Endodermal cell (in vitro differentiated cells): ENCODE results near the gene POLRMT. TPM values are rescaled to one million over a fixed set of nuclear protein-coding genes. Genes with fewer than 3 reads are reported as not detected.

Experiments used
- DNase-seq: peaks from one replicate; pipeline ENCODE4 v3.0.0-alpha.2; 2017
- H3K27ac ChIP-seq: 2 replicates; pipeline ENCODE4 v1.5.1; 2013; ENCODE audit warnings: mild to moderate bottlenecking, low read depth, low read length, moderate library complexity
- H3K27me3 ChIP-seq: 2 replicates; pipeline ENCODE4 v1.6.1; 2013; ENCODE audit warnings: mild to moderate bottlenecking, low read length, moderate library complexity; ENCODE audit not compliant: insufficient read depth, control insufficient read depth, poor library complexity, severe bottlenecking
- H3K36me3 ChIP-seq: 2 replicates; pipeline ENCODE4 v1.7.0; 2013; ENCODE audit warnings: mild to moderate bottlenecking, low read length, moderate library complexity; ENCODE audit not compliant: control insufficient read depth, insufficient read depth
- H3K4me1 ChIP-seq: one replicate; pipeline ENCODE4 v1.7.0; 2013; ENCODE audit warnings: low read length; ENCODE audit not compliant: control insufficient read depth, insufficient read depth
- H3K4me3 ChIP-seq: 2 replicates; pipeline ENCODE4 v1.5.1; 2013; ENCODE audit warnings: mild to moderate bottlenecking, low read length, moderate library complexity
- H3K9ac ChIP-seq: 2 replicates; pipeline ENCODE4 v1.6.1; 2013; ENCODE audit warnings: mild to moderate bottlenecking, low read length, moderate library complexity; ENCODE audit not compliant: poor library complexity, severe bottlenecking; ENCODE audit errors: extremely low read depth
- H3K9me3 ChIP-seq: 2 replicates; pipeline ENCODE4 v1.6.1; 2013; ENCODE audit warnings: mild to moderate bottlenecking, low read length, moderate library complexity; ENCODE audit not compliant: control insufficient read depth
- H3K27ac Mint-ChIP-seq: 2 replicates; pipeline ENCODE4 v1.8.0; 2020; ENCODE audit warnings: mixed read lengths
- H3K27me3 Mint-ChIP-seq: 2 replicates; pipeline ENCODE4 v1.8.0; 2021; ENCODE audit warnings: mild to moderate bottlenecking, mixed read lengths; ENCODE audit not compliant: insufficient read depth
- H3K36me3 Mint-ChIP-seq: 2 replicates; pipeline ENCODE4 v1.8.0; 2020; ENCODE audit warnings: low read depth, mixed read lengths
- H3K4me1 Mint-ChIP-seq: 2 replicates; pipeline ENCODE4 v1.8.0; 2020; ENCODE audit warnings: mixed read lengths
- H3K4me3 Mint-ChIP-seq: 2 replicates; pipeline ENCODE4 v1.8.0; 2020; ENCODE audit warnings: mild to moderate bottlenecking, moderate library complexity, mixed read lengths
- H3K9me3 Mint-ChIP-seq: 2 replicates; pipeline ENCODE4 v1.8.0; 2020; ENCODE audit warnings: mild to moderate bottlenecking, mixed read lengths
- CTCF ChIP-seq: fragments of 200-600 bp; sonication (generic); conservative IDR thresholded peaks from 2 replicates; pipeline ENCODE4 v1.5.0; 2021; ENCODE audit warnings: antibody characterized with exemption, mild to moderate bottlenecking
- WGBS, 2 experiments: methylation state at CpG; one replicate each; pipeline versions ENCODE4 v1.1.5 to v1.1.7; 2013; ENCODE audit warnings: missing lambda C conversion rate in 2 of 2, mixed read lengths in 1 of 2; ENCODE audit not compliant: insufficient coverage in 1 of 2, insufficient read length in 1 of 2; 5-methylcytosine and 5-hydroxymethylcytosine counted together
- total RNA-seq, 2 donors: library from RNA; stranded (reverse); fragmentation: NEBNext Ultra II Directional in 1 of 2; extraction: Animal tissue kit (Norgen Biotek cat#: 25700) in 1 of 2; gene quantifications; 2 replicates in 1 of 2; 3 replicates in 1 of 2; pipeline ENCODE4 v1.2.1, GENCODE V29; 2021

Gene POLRMT
- total RNA-seq, 2 donors from 2014 or later, result 76.6 to 86.4 TPM

- H3K4me3 ChIP-seq, result no peak overlapping the region
- no peak overlapping the region for H3K9ac ChIP-seq
- DNase-seq, result no peak
- H3K27ac Mint-ChIP-seq, result peak overlapping the region; percentile 58
- H3K27me3 Mint-ChIP-seq, result no peaks in the 10 kb centered on the region
- H3K27me3 ChIP-seq, result no peaks in the 10 kb centered on the region
- peaks cover 13% of the 10 kb centered on the region for H3K4me1 Mint-ChIP-seq
- H3K36me3 ChIP-seq, result peaks cover 39% of the 10 kb centered on the region
- peaks cover 16% of the 10 kb centered on the region for H3K36me3 Mint-ChIP-seq
- no peak for TF ChIP-seq CTCF
- no peak overlapping the region for H3K27ac ChIP-seq
- H3K9me3 ChIP-seq, result no peaks in the 10 kb centered on the region
- no peak overlapping the region for H3K4me3 Mint-ChIP-seq
- peaks cover 3% of the 10 kb centered on the region for H3K4me1 ChIP-seq
- H3K9me3 Mint-ChIP-seq, result no peaks in the 10 kb centered on the region
- 95 to 100% methylated on average over 23 to 28 of the region's 28 CpGs for WGBS, 2 experiments
These were observed 56.4 kb downstream of the POLRMT start for GRCh38 chr19:576768-577438.

GRCh38 chr19:575527-576506 lies 57.5 kb downstream of the POLRMT start:
- peaks cover 3% of the 10 kb centered on the region for H3K9me3 Mint-ChIP-seq
- H3K4me1 ChIP-seq, result peaks cover 3% of the 10 kb centered on the region
- peaks cover 16% of the 10 kb centered on the region for H3K36me3 Mint-ChIP-seq
- H3K4me3 Mint-ChIP-seq, result peak overlapping the region; percentile 88
- no peak overlapping the region for H3K4me3 ChIP-seq
- H3K4me1 Mint-ChIP-seq, result peaks cover 18% of the 10 kb centered on the region
- no peaks in the 10 kb centered on the region for H3K27me3 ChIP-seq
- peaks cover 31% of the 10 kb centered on the region for H3K36me3 ChIP-seq
- H3K27me3 Mint-ChIP-seq, result peaks cover 3% of the 10 kb centered on the region
- no peak overlapping the region for H3K27ac ChIP-seq
- no peaks in the 10 kb centered on the region for H3K9me3 ChIP-seq
- H3K27ac Mint-ChIP-seq, result no peak overlapping the region
- H3K9ac ChIP-seq, result no peak overlapping the region
- TF ChIP-seq CTCF, result no peak
- DNase-seq, result peak; percentile 55
- WGBS, 2 experiments, result 86 to 95% methylated on average over 19 to 32 of the region's 38 CpGs

- peak; percentile 59 for DNase-seq
- H3K4me3 ChIP-seq, result peak overlapping the region; percentile 91
- Mint-ChIP-seq H3K27me3 (peaks cover 4% of the 10 kb centered on the region), H3K4me1 (peaks cover 18% of the 10 kb centered on the region), H3K9me3 (peaks cover 4% of the 10 kb centered on the region), H3K27ac (peak overlapping the region; percentile 83), H3K36me3 (peaks cover 12% of the 10 kb centered on the region), H3K4me3 (peak overlapping the region; percentile 88)
- H3K36me3 ChIP-seq, result peaks cover 24% of the 10 kb centered on the region
- H3K9ac ChIP-seq, result peak overlapping the region; percentile 50
- H3K9me3 ChIP-seq, result no peaks in the 10 kb centered on the region
- 59 to 62% methylated on average over 24 to 32 of the region's 32 CpGs for WGBS, 2 experiments
- no peaks in the 10 kb centered on the region for H3K27me3 ChIP-seq
- peaks cover 3% of the 10 kb centered on the region for H3K4me1 ChIP-seq
- peak overlapping the region; percentile 51 for H3K27ac ChIP-seq
- TF ChIP-seq CTCF, result no peak
These were observed 58.4 kb downstream of the POLRMT start for GRCh38 chr19:574658-575526.
